ENCODE measurements around the gene ZFYVE27.

GRCh38 chr10:97759158-97759887 lies 22.4 kb downstream of the ZFYVE27 start:
- TF ChIP-seq POLR2A (IDR thresholded peaks at IDR 0.05) (no peak), CTCF (IDR thresholded peaks at IDR 0.05) (peak; percentile 40 to 85 (median 77)), EP300 (IDR thresholded peaks at IDR 0.05) (no peak)
